Fibroblast of skin of back (primary cell): ENCODE results near the gene STARD9.
A peak's percentile ranks its signal among the peaks of the same experiment; 100 is the strongest.

ENCODE experiments used
- DNase-seq: peaks from one replicate; pipeline ENCODE4 v3.0.0-alpha.2; 2013

STARD9 gene

DNA sequence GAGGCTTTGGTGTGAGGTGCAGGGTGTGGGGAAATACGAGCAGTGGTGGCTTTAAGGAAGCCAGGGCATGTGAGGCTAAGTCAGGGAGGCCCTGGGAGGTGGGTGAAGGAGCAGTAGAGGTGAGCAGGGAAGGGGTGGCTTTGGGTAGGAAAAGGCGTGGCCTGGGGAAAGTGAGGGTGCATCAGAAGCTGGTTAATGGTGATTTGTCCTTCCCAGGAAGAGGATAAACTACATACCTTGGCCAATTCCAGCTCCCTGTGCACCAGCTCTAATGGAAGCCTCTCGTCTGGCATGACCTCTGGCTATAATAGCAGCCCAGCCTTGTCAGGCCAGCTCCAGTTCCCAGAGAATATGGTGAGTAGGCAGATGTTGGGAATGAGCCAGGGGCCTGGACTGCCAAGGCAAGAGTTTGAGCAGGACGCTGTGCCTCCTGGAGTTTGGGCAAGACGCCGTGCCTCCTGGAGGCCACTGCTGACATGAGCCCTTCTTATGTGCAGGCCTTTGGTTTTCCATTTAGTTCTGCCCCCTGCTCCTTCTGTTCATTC lies 120.2 kb downstream of the STARD9 start:
- DNase-seq = no peak

DNA sequence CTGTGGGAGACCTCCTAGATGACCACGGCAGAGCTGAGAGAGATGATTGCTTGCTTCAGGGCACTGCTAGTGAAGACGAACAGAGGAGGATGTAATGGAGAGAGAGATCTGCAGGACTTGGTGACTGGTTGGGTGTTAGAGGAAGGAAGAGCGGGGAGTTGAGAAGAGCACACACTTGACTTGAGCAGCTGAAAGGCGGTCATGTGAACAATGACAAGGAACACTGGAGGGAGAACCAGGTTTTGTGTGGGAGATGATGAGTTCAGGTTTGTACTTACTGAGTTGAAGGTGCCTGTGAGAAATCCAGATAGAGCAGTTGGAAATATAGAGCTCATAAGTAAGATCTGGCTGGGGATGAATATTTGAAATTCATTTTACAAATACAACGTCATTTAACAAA lies 121.2 kb downstream of the STARD9 start:
- DNase-seq = no peak

DNA sequence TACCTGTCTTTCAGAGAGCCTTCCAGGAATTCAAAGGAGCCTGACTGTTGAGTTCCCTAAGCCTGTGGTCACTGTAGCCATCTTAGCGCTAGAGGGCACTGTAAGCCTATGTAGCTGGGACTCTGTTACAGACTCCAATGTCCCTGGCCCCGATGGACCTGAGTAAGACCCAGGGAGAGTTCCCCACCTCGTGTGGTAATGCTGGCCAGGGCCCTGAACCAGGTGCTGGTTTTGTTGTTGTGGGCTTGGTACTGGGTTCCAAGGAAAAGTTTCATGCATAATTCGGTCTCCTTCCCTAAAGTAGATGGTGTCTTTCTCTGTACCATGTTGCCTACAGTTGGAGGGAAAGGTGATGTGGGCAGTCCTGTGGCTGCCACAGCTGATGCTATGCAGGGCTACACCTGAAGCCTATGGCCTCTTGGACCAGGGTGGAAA lies 129.1 kb downstream of the STARD9 start:
- peak; percentile 64 for DNase-seq

DNA sequence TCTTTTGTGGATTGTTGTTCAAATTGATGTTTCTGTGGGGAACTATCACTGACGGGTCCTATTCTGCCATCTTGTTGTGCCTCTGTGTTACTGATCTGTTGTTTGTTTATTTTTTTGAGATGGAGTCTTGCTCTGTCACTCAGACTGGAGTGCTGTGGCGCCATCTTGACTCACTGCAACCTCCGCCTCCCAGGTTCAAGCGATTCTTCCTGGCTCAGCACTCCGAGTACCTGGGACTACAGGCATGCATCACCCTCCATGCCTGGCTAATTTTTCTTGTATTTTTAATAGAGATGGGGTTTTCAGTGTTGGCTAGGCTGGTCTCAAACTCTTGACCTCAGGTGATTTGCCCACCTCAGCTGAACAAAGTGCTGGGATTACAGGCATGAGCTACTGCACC lies 129.9 kb downstream of the STARD9 start:
- DNase-seq = no peak

DNA sequence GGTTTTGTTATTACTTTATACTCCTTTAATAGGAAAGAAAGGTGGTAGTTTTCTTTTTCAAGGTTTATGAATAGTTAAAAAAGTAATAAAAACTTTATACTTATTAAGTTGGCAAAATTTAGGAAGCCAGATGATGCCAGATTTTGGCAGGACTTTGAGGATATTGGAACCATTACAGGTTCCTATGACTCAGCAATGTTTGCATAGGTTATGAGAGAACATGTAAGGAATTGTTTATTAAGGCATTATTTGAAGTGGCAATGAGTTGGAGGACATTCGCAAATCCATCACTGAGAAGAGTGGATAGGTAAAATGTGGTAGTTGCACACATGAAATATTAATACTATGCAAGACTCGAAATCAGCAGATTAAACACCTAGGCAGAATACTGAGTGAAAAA lies 131.7 kb downstream of the STARD9 start:
- no peak for DNase-seq

DNA sequence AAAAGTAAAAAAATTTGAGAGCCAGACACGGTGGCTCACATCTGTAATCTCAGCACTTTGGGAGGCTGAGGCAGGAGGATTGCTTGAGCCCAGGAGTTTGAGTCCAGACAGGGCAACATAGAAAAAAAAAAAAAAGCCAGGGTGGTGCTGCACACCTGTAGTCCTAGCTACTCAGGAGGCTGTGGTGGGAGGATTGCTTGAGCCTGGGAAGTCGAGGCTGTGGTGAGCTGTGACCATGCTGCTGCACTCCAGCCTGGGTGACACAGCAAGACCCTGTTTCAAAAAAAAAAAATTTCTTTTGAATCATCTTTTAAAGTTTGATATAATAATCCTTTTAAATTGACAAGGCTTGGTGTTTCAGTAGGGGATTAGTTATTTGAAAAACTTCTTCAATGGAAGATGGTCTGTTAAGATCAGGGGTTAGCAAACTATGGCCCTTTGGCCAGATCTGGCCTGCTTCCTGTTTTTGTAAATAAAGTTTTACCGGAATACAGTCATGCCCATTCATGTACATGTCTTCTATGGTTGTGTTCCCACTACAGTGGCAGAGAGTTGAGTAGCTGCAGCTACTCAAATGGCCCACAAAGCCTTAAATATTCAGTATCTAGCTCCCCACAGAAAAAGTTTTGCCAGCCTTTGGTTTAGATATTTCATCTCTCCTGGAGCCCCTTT lies 132.6 kb downstream of the STARD9 start:
- no peak for DNase-seq

DNA sequence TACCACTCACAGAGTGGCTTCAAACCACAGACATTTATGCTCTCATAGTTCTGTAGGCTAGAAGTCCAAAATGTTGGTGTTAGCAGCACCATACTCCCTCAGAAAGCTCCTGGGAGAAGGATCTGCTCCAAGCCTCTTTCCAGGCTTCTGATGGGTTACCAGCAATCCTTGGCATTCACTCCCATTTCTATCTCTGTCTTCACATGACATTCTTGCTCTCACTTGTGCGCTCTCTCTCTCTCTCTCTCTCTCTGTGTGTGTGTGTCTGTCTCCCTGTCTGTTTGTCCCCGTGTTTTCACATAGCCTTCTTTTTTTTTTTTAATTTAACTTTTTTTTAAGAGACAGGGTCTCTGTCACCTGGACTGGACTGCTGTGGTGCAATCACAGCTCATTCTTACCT lies 135.3 kb downstream of the STARD9 start:
- peak; percentile 9 for DNase-seq

DNA sequence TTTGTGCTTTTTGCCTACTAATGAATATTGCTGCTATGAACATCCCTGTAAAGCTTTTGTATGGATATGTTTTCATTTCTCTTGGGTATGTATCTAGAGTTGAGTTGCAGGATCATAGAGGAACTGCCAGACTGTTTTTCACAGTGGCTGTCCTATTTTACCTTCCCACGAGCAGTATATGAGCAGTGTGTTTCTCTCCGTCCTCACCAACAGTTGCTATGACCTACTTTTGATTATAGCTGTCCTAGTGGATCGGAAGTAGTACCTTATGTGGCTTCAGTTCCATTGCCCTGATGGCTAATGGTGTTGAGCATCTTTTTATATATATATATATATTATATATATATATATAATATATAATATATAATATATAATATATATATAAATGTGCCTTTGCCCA lies 136.3 kb downstream of the STARD9 start:
- DNase-seq = no peak

DNA sequence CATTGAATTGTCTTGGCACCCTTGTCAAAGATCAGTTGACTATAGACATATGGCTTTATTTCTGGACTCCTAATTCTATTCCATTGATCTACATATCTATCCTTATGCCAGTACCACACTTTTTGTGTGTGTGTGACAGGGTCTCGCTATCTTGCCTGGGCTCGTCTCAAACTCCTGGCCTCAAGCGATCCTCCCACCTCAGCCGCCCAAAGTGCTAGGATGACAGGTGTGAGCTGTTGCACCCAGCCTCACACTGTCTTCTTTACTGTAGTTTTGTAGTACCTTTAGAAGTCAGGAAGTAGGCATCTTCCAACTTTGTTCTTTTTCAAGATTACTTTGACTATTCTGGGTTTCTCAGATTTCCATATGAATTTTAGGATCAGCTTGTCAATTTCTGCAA lies 137.2 kb downstream of the STARD9 start:
- no peak for DNase-seq

DNA sequence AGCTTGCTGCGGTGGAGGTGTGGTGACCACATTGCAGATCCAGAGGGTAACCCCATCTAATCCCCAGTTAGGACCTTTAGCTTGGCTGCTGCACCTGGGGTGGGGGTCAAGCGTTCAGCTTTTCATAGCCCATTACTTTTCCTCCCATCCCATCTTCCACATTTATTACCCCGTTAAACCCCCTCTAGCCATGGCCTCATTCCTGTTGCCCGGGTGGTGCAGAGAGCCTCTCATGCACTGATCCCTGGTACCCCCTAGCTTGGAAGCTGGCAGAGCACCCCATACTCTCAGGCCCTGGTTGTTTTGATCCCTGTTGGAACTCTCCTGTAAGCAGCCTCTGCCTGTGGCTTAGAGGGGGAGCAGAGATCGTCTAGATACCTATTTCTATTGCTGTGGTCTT lies 140.7 kb downstream of the STARD9 start:
- no peak for DNase-seq

DNA sequence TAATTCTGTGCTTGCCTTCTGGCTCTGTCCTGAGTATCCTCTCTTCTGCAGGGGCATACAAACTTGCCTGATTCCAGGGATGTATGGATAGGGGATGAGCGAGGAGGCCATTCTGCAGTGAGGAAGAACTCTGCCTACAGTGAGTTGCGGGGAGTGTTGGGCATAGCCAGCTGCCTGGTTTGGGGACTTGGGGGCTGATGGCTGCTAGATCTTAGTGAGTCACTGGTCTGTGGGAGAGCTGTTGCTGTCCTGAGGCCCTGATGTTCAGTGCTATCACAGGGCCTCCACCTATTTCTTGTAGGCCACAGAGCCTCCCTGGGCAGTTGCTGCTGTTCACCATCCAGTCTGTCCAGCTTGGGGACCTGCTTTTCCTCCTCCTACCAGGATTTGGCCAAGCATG lies 141.2 kb downstream of the STARD9 start:
- peak; percentile 24 for DNase-seq

DNA sequence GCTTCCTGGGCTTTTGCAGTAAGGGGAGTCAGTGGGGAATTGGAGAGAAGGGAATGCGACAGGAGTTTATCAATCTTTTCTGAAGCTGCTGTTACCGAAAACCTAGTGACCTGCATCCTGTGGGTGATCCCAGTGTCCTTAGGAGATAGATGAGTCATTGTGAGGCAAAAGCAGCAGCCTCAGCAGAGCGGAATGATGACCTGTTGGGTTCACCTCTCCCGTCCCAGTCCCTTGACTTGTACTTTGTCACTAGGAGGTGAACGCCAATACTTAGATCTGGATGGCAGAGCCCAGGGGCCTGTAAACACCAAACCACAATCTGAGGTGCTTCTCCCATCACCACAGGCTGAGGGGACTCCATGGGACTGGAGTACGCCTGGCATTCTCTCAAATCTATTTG lies 143.6 kb downstream of the STARD9 start:
- no peak for DNase-seq

DNA sequence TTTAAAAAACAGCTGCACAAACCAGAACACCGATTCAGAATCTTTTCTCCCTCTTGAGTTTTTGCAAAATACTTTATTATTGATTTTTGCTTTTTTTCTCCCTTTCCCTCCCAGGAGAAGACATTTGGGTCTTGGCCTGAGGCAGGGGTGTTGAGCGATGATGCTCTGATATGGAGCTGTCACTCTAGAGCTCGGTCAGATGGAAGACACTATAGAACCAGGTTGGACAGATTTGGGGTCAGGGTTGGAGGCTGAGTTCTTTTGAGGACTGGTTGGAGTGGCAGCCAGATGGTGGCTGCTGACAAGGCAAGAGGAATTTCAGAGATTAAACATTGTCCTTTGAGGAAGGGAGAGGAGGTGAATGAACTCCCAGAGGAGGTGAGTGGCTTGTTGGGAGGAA lies 144.7 kb downstream of the STARD9 start:
- DNase-seq = no peak

DNA sequence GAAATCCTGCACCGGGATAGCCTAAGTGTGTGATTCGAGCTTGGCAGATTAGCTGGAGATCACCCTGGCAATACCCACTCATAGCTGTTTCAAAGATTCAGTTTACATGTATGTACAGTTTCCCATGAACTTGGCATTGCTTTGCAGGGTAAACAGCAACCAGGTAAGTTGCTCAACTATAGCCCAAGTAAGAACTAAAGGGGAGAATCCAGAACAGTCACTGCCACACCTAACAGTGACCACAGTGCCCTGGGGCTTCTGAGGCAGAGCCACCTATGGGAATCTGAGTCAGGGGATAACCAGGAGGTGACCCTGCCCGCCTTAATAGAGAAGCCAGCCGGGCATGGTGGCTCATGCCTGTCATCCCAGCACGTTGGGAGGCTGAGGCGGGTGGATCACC lies 145.6 kb downstream of the STARD9 start:
- DNase-seq = no peak

DNA sequence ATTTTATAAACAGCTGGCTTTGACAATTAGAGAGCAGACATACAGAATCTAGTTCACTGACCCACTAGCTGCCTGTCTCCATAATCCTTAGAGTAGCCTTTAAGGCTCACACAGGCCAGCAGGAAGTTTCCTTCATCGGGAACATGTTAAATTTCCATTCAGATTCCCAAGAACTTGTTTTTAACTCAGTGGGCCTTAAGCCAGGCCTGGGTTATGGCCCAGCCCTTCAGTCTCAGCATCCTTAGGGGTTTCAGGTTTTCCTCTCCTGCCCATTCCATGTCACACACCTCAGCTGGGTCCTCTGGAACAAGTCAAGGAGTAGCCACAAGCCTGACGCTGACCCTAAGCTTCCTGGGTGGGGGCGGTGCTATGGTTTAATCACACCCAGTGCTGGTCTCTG lies 146.5 kb downstream of the STARD9 start:
- no peak for DNase-seq

DNA sequence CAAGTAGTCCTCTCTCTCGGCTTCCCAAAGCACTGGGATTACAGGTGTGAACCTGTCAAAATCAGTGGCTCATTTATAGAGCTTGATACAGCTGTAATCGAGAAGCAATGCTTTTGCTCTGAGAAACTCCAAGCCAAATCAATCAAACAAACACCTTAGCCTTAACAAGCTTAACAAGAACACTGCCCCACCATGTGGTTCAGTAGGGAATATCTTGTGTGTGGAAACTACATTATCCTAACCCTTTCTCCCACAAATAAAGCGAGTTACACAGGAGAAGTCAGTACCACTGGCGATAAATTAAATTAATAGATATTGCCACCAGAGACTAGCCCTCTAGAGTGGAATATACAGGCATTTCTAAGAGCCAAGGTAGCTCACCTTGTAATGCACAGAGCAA lies 147.7 kb downstream of the STARD9 start:
- no peak for DNase-seq

DNA sequence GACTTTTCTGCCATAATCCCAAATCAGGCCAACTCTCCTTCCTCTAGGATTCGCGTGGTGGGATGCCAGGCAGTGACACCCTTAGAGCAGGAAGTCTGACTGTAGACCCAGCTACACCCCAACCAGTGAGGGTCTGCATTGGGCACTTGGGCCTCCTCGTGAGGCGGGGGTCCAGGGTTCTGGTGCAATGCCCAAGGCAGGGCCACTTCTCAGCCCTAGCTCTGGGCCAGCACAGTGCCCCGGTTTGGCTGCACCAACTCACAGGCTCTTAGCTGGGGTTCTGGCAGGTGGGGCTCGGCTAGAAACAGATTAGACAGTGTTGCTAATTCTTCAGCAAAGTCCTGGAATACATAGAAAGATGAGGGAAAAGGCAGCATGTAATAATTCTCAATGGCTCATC lies 148.9 kb downstream of the STARD9 start:
- no peak for DNase-seq

DNA sequence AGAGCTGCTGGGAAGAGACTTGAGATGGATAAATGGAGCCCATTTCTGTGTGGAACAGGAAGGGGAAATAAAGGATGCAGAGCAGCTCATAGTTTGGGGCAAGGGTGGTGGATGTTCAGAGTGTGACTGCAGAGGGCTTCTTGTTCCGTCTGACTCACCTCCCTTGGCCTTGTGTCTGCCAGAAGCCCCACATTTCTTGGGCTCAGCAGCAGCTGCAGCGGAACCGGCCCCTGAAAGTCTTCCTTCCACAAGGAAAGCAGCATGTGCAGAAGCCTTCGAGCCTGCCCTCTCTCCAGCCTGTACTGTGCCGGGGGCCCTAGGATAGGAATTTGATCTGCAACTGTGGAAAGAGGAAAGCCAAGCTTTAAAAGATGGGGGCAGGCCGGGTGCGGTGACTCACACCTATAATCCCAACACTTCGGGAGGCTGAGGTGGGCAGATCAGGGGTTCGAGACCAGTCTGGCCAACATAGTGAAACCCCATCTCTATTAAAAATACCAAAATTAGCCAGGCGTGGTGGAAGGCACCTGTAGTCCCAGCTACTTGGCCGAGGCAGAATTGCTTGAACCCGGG lies 150.0 kb downstream of the STARD9 start:
- DNase-seq = no peak

DNA sequence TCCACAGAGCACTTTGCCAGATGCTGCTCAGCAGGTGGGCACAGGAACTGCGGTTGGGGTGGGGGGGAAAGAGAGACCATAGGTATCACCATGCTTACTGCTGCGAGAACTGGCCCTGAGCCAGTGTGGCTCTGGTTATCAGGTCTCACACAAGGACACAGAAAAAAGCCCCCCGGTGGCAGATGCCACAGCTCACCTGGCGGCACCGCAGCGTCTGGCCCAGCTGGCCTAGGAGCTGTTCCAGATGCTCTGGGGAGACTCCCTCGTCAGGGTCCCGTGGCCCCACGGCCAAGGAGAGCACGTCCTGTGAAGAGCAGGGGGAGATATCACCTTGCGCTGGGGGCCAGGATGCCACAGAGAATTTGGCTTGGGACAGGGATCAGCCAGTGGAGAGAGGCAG lies 150.7 kb downstream of the STARD9 start:
- DNase-seq = no peak

DNA sequence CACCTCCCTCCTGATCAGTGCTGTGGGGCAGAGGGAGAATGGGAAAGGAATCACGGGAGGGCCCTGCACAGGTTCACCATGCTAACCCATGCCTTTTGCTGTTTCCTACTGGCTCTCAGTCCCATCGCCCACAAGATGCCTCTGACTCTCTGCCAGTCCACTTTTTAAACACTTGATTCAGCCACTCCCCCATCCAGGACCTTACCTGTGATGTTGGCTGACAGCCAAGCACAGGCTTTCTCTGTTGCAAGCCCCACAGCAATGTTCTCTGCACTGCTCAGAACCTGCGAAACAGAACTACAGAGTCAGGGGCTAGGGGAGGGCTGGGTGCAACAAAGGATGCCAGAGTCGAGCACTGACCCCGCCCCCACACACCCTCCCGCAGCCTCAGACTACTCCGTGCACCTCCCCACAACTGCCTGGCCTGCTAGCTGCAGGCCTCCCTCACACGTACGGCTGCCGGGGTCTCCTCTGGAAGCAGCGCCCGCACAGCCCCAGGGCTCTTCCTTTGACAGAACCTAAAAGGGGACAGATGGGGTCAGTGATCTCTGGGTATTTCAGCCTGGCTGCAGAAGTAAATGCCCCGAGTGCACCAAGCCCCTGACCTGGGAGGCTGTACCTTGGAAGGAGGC lies 152.5 kb downstream of the STARD9 start:
- no peak for DNase-seq

DNA sequence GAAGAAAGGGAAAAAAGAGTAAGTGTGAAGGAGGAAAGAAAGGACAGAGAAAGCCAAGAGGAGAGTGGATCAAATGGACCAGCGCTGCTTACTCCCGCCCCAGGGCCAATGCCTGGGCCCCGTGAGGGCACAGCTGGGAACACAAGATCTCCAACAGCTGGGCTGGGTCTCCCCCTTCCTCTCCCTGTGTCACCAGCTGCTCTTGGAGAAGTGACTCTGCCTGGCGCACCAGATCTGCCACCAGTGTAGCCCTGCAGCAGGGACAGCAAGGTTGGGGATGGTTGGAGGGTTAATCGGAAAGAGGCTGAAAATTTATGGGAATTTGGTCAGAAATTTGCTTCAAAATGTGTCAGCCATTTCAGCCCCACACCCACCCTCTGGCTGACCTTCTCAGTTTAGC lies 153.2 kb downstream of the STARD9 start:
- DNase-seq = no peak

DNA sequence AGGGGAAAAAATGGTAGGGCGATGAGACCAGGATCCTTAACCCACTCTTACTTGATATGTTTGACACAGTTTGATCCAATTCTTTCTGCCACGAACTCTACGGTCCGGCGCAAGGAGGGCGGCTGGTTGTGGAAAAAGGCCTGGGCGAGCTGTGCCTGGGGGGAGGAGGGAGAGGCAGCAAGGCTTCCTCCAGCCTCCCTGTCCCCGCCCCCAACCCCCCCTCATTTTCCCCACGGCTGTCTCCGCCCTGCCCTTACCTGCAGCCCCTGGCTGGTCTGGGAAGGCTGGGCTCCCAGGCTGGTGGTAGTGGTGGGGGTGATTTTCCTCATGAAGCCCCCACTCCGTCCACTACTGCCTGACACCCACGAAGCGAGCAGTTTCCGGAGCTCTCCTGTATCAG lies 153.6 kb downstream of the STARD9 start:
- DNase-seq = no peak

DNA sequence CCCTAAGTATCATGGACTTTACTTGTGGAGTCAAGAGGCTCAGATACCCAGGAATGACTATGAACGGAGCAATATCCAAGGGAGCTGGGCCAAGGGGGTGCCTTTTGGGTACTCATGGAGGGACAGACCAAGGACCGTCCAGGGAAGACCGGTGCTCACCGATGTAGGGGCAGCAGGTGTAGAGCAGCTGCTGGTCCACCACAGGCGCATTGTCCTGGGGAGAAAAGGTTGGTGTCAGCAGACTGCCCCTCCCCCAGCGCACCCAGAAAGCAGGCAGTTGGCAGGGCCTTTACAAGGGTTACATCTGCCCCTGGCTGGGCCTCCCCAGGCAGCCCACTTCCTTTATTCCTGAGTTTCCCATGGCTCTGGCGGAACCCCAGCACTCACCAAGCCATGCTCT lies 154.0 kb downstream of the STARD9 start:
- DNase-seq = no peak

DNA sequence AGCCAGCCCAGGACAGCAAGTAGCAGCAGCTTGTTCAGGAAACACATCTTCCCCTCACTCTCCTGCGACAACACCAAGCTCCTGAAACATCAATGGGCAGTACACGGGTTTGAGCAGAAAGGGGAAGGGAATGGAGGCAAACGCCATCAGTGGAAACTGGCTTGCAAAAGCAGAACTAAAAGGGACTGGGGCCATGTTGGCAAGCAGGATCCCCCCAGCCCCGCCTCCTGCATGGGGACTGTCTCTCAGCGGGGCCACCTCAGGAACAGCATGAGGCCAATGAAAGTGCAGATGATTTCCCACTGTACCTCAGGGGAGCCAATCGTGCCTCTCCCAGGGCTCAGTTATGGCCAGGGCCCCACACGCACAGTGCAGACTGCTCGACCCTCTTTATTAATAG lies 154.7 kb downstream of the STARD9 start:
- no peak for DNase-seq
